GM12875 (cell line): ENCODE results near the gene SLPI.

Experiments
- H3K4me3 ChIP-seq: one replicate; pipeline ENCODE4 v1.5.1; 2011; ENCODE audit warnings: low read depth, low read length, control low read depth
- CTCF ChIP-seq: IDR thresholded peaks from 2 replicates; pipeline ENCODE4 v1.5.1; 2011; ENCODE audit warnings: low read depth, mild to moderate bottlenecking, control low read depth, inconsistent platforms, low read length, moderate library complexity, borderline replicate concordance; ENCODE audit not compliant: insufficient read depth

SLPI gene

GRCh38 chr20:45257161-45257560 is 2.8 kb upstream of the SLPI start:
- H3K4me3 ChIP-seq, result no peak overlapping the region
- TF ChIP-seq CTCF, result no peak

GRCh38 chr20:45253261-45253660 is 1.1 kb downstream of the SLPI start:
- no peak overlapping the region for H3K4me3 ChIP-seq
- TF ChIP-seq CTCF, result no peak

- no peak overlapping the region for H3K4me3 ChIP-seq
- no peak for TF ChIP-seq CTCF
These were observed 2.3 kb downstream of the SLPI start for GRCh38 chr20:45251884-45252560.

- H3K4me3 ChIP-seq, result no peak overlapping the region
- TF ChIP-seq CTCF, result no peak
These were observed 5.8 kb downstream of the SLPI start for GRCh38 chr20:45248609-45249008.

GRCh38 chr20:45247865-45248264 is 6.5 kb downstream of the SLPI start:
- no peak for TF ChIP-seq CTCF
- no peak overlapping the region for H3K4me3 ChIP-seq

GRCh38 chr20:45246109-45246508 is 8.3 kb downstream of the SLPI start:
- no peak for TF ChIP-seq CTCF
- H3K4me3 ChIP-seq, result no peak overlapping the region

- TF ChIP-seq CTCF, result no peak
- H3K4me3 ChIP-seq, result no peak overlapping the region
These were observed 16.2 kb downstream of the SLPI start for GRCh38 chr20:45238139-45238538.
